GM15510 (cell line): ENCODE data around the gene ADORA1.

Source experiments
- POLR2A ChIP-seq: IDR thresholded peaks from 3 replicates; pipeline ENCODE4 v1.6.1; 2011; ENCODE audit warnings: borderline replicate concordance; ENCODE audit not compliant: insufficient read length; ENCODE audit errors: extremely low read depth

ADORA1 gene

GRCh38 chr1:203173566-203173965, 46.0 kb downstream of the ADORA1 start:
- no peak for TF ChIP-seq POLR2A

GRCh38 chr1:203174324-203174985, 46.9 kb downstream of the ADORA1 start:
- no peak for TF ChIP-seq POLR2A

- no peak for TF ChIP-seq POLR2A
Measured at GRCh38 chr1:203175237-203175826, 47.8 kb downstream of the ADORA1 start, which contains the start of gene MYBPH. TSS of gene MYBPH (minus strand) at chr1:203175826. CDS start at chr1:203175755, 71 bp downstream.

GRCh38 chr1:203175827-203176241, 48.3 kb downstream of the ADORA1 start:
- TF ChIP-seq POLR2A, result no peak

GRCh38 chr1:203176273-203177035, 48.9 kb downstream of the ADORA1 start:
- TF ChIP-seq POLR2A, result no peak

GRCh38 chr1:203177036-203177405, 49.5 kb downstream of the ADORA1 start:
- TF ChIP-seq POLR2A, result no peak

GRCh38 chr1:203177470-203178039, 50.0 kb downstream of the ADORA1 start:
- no peak for TF ChIP-seq POLR2A

GRCh38 chr1:203178083-203178482, 50.6 kb downstream of the ADORA1 start:
- no peak for TF ChIP-seq POLR2A

- no peak for TF ChIP-seq POLR2A
Measured at GRCh38 chr1:203178821-203179666, 51.5 kb downstream of the ADORA1 start.

GRCh38 chr1:203179667-203180005, 52.1 kb downstream of the ADORA1 start:
- TF ChIP-seq POLR2A, result no peak

- no peak for TF ChIP-seq POLR2A
Measured at GRCh38 chr1:203180611-203181330, 53.2 kb downstream of the ADORA1 start.

- no peak for TF ChIP-seq POLR2A
Measured at GRCh38 chr1:203181586-203182386, 54.3 kb downstream of the ADORA1 start.

- no peak for TF ChIP-seq POLR2A
Measured at GRCh38 chr1:203182387-203182953, 54.9 kb downstream of the ADORA1 start.

- TF ChIP-seq POLR2A, result no peak
Measured at GRCh38 chr1:203183828-203184227, 56.3 kb downstream of the ADORA1 start.

GRCh38 chr1:203184467-203184866, 56.9 kb downstream of the ADORA1 start:
- TF ChIP-seq POLR2A, result no peak
